Stimulated activated effector memory CD8-positive, alpha-beta T cell treated with anti-CD3 and anti-CD28 coated beads, Interleukin-12 subunit alpha, Interleukin-12 subunit beta, amount 100 ng/mL, for 72 hours (primary cell): Measurements from ENCODE around the gene LMO7.

Experiments
- ATAC-seq: fragments of 150-1000 bp; cut with Tn5 transposase; 2 replicates; pipeline ENCODE4 v1.10.0; 2021
- DNase-seq, 2 donors: peaks; one replicate each; pipeline ENCODE4 v3.0.0; 2021 to 2022; ENCODE audit warnings: low spot score in 2 of 2
- H3K27ac Mint-ChIP-seq: one replicate; pipeline ENCODE4 v1.8.0; 2022; ENCODE audit warnings: mild to moderate bottlenecking, mixed read lengths
- H3K36me3 Mint-ChIP-seq: one replicate; pipeline ENCODE4 v1.8.0; 2022; ENCODE audit warnings: mild to moderate bottlenecking, mixed read lengths
- H3K4me1 Mint-ChIP-seq: one replicate; pipeline ENCODE4 v1.8.0; 2022; ENCODE audit warnings: mixed read lengths
- H3K4me3 Mint-ChIP-seq: one replicate; pipeline ENCODE4 v1.8.0; 2022; ENCODE audit warnings: mild to moderate bottlenecking, mixed read lengths
- H3K9me3 Mint-ChIP-seq: one replicate; pipeline ENCODE4 v1.8.0; 2022; ENCODE audit warnings: mixed read lengths

LMO7 gene

GRCh38 chr13:75797719-75798118 is 161.6 kb downstream of the LMO7 start:
- Mint-ChIP-seq H3K4me3 (no peak overlapping the region), H3K27ac (no peak overlapping the region), H3K36me3 (no peaks in the 10 kb centered on the region), H3K4me1 (peaks cover 20% of the 10 kb centered on the region), H3K9me3 (no peaks in the 10 kb centered on the region)
- DNase-seq (no peak), ATAC-seq (no peak)

- Mint-ChIP-seq H3K4me1 (peaks cover 27% of the 10 kb centered on the region), H3K4me3 (no peak overlapping the region), H3K36me3 (no peaks in the 10 kb centered on the region), H3K27ac (no peak overlapping the region), H3K9me3 (no peaks in the 10 kb centered on the region)
- peak; percentile 83 for ATAC-seq
- DNase-seq: no peak
Measured at GRCh38 chr13:75798353-75799255, 162.5 kb downstream of the LMO7 start.

GRCh38 chr13:75800545-75800944 is 164.4 kb downstream of the LMO7 start:
- peak overlapping the region; percentile 63 for H3K27ac Mint-ChIP-seq

GRCh38 chr13:75801388-75801945 is 165.3 kb downstream of the LMO7 start:
- no peak for DNase-seq
- Mint-ChIP-seq H3K4me3 (no peak overlapping the region), H3K4me1 (peaks cover 27% of the 10 kb centered on the region), H3K9me3 (no peaks in the 10 kb centered on the region), H3K27ac (peak overlapping the region; percentile 8), H3K36me3 (no peaks in the 10 kb centered on the region)
- peak; percentile 26 for ATAC-seq

More at GRCh38 chr13:75800545-75800944, 164.4 kb downstream of the LMO7 start:
- Mint-ChIP-seq H3K9me3 (no peaks in the 10 kb centered on the region), H3K36me3 (no peaks in the 10 kb centered on the region), H3K4me3 (no peak overlapping the region), H3K4me1 (peaks cover 27% of the 10 kb centered on the region)
- ATAC-seq (no peak), DNase-seq (no peak)

GRCh38 chr13:75802161-75802560 is 166.0 kb downstream of the LMO7 start:
- peak overlapping the region; percentile 8 for H3K27ac Mint-ChIP-seq
- DNase-seq: no peak
- no peak overlapping the region for H3K4me3 Mint-ChIP-seq
- H3K36me3 Mint-ChIP-seq: no peaks in the 10 kb centered on the region
- H3K4me1 Mint-ChIP-seq: peaks cover 27% of the 10 kb centered on the region
- ATAC-seq: peak; percentile 52
- H3K9me3 Mint-ChIP-seq: no peaks in the 10 kb centered on the region

- DNase-seq: no peak
- ATAC-seq: peak; percentile 27
- Mint-ChIP-seq H3K36me3 (no peaks in the 10 kb centered on the region), H3K9me3 (no peaks in the 10 kb centered on the region), H3K27ac (peak overlapping the region; percentile 8), H3K4me1 (peaks cover 27% of the 10 kb centered on the region), H3K4me3 (no peak overlapping the region)
Measured at GRCh38 chr13:75803164-75803611, 167.1 kb downstream of the LMO7 start.

GRCh38 chr13:75804054-75804453 is 167.9 kb downstream of the LMO7 start:
- no peak for ATAC-seq
- Mint-ChIP-seq H3K4me3 (no peak overlapping the region), H3K27ac (peak overlapping the region; percentile 29), H3K9me3 (no peaks in the 10 kb centered on the region), H3K4me1 (peaks cover 27% of the 10 kb centered on the region), H3K36me3 (no peaks in the 10 kb centered on the region)
- no peak for DNase-seq

- ATAC-seq (no peak), DNase-seq (no peak)
- Mint-ChIP-seq H3K4me3 (no peak overlapping the region), H3K27ac (peak overlapping the region; percentile 29), H3K36me3 (no peaks in the 10 kb centered on the region), H3K4me1 (peaks cover 27% of the 10 kb centered on the region), H3K9me3 (no peaks in the 10 kb centered on the region)
Measured at GRCh38 chr13:75804605-75805004, 168.5 kb downstream of the LMO7 start.

- Mint-ChIP-seq H3K4me3 (no peak overlapping the region), H3K4me1 (peaks cover 21% of the 10 kb centered on the region), H3K36me3 (no peaks in the 10 kb centered on the region), H3K9me3 (no peaks in the 10 kb centered on the region), H3K27ac (peak overlapping the region; percentile 68)
- DNase-seq: no peak
- ATAC-seq: no peak
Measured at GRCh38 chr13:75806117-75806516, 170.0 kb downstream of the LMO7 start.

GRCh38 chr13:75811361-75811760 is 175.2 kb downstream of the LMO7 start:
- H3K4me3 Mint-ChIP-seq: no peak overlapping the region

GRCh38 chr13:75811841-75812240 is 175.7 kb downstream of the LMO7 start:
- H3K9me3 Mint-ChIP-seq: no peaks in the 10 kb centered on the region
- no peak for ATAC-seq
- H3K27ac Mint-ChIP-seq: no peak overlapping the region
- H3K4me1 Mint-ChIP-seq: no peaks in the 10 kb centered on the region
- H3K36me3 Mint-ChIP-seq: no peaks in the 10 kb centered on the region
- no peak overlapping the region for H3K4me3 Mint-ChIP-seq
- DNase-seq: no peak

More at GRCh38 chr13:75811361-75811760, 175.2 kb downstream of the LMO7 start:
- Mint-ChIP-seq H3K9me3 (no peaks in the 10 kb centered on the region), H3K36me3 (no peaks in the 10 kb centered on the region), H3K4me1 (no peaks in the 10 kb centered on the region), H3K27ac (no peak overlapping the region)
- ATAC-seq (no peak), DNase-seq (no peak)

- no peak for DNase-seq
- Mint-ChIP-seq H3K4me3 (no peak overlapping the region), H3K4me1 (no peaks in the 10 kb centered on the region), H3K27ac (no peak overlapping the region), H3K9me3 (no peaks in the 10 kb centered on the region), H3K36me3 (no peaks in the 10 kb centered on the region)
- ATAC-seq: no peak
Measured at GRCh38 chr13:75812751-75813181, 176.6 kb downstream of the LMO7 start.

- no peaks in the 10 kb centered on the region for H3K9me3 Mint-ChIP-seq
- no peak overlapping the region for H3K27ac Mint-ChIP-seq
- DNase-seq: no peak
- H3K36me3 Mint-ChIP-seq: no peaks in the 10 kb centered on the region
- H3K4me1 Mint-ChIP-seq: no peaks in the 10 kb centered on the region
- H3K4me3 Mint-ChIP-seq: no peak overlapping the region
- no peak for ATAC-seq
Measured at GRCh38 chr13:75813323-75813722, 177.2 kb downstream of the LMO7 start.

- DNase-seq (no peak), ATAC-seq (no peak)
- no peak overlapping the region for H3K4me3 Mint-ChIP-seq
- H3K27ac Mint-ChIP-seq: no peak overlapping the region
- no peaks in the 10 kb centered on the region for H3K4me1 Mint-ChIP-seq
- H3K36me3 Mint-ChIP-seq: no peaks in the 10 kb centered on the region
- no peaks in the 10 kb centered on the region for H3K9me3 Mint-ChIP-seq
Measured at GRCh38 chr13:75818179-75818967, 182.2 kb downstream of the LMO7 start.

GRCh38 chr13:75818968-75819225 is 182.8 kb downstream of the LMO7 start:
- no peaks in the 10 kb centered on the region for H3K4me1 Mint-ChIP-seq
- H3K27ac Mint-ChIP-seq: no peak overlapping the region
- H3K36me3 Mint-ChIP-seq: no peaks in the 10 kb centered on the region
- no peaks in the 10 kb centered on the region for H3K9me3 Mint-ChIP-seq
- no peak for ATAC-seq
- H3K4me3 Mint-ChIP-seq: no peak overlapping the region
- no peak for DNase-seq
